GM06990 (cell line): ENCODE data around the gene MUC12.
"Not testable (repeated sequence)": the region's sequence is repeated elsewhere in the genome, so short reads cannot be mapped to it uniquely, and the experiment has no call there.

Source experiments
- DNase-seq: peaks from one replicate; pipeline ENCODE4 v3.0.0-alpha.2; 2011; ENCODE audit not compliant: insufficient read length; ENCODE audit errors: extremely low read depth
- H3K27me3 ChIP-seq: replicated peaks from 2 replicates; pipeline ENCODE4 v1.6.0; 2011; ENCODE audit warnings: low read length; ENCODE audit not compliant: control insufficient read depth, insufficient read depth
- H3K36me3 ChIP-seq: 2 replicates; pipeline ENCODE4 v1.5.1; 2011; ENCODE audit warnings: low read length; ENCODE audit not compliant: control insufficient read depth, insufficient read depth
- H3K4me3 ChIP-seq: replicated peaks from 2 replicates; pipeline ENCODE4 v1.5.1; 2011; ENCODE audit warnings: low read depth, mild to moderate bottlenecking, control low read depth, low read length
- CTCF ChIP-seq: IDR thresholded peaks from 2 replicates; pipeline ENCODE4 v1.5.1; 2011; ENCODE audit warnings: low read length, control low read depth, mild to moderate bottlenecking, inconsistent platforms; ENCODE audit not compliant: insufficient read depth, poor library complexity, severe bottlenecking

The MUC12 gene

GRCh38 chr7:100969066-100969615 lies at the start of gene MUC12:
Gene MUC12 (plus strand): TSS chr7:100969565. CDS start chr7:100969623, 58 bp downstream.
- DNase-seq, result no peak
- Histone ChIP-seq H3K4me3 (no peak within 1 kb of the TSS), H3K36me3 (no peaks in the 10 kb centered on the region), H3K27me3 (peaks cover 9% of the 10 kb centered on the region)
- TF ChIP-seq CTCF, result no peak

GRCh38 chr7:100919779-100920437 lies 49.5 kb upstream of the MUC12 start:
- not testable (repeated sequence) for DNase-seq, H3K27me3 ChIP-seq, H3K4me3 ChIP-seq, H3K36me3 ChIP-seq

GRCh38 chr7:100921039-100921438 lies 48.3 kb upstream of the MUC12 start:
- no peak for TF ChIP-seq CTCF
- H3K27me3 ChIP-seq, result no peaks in the 10 kb centered on the region
- DNase-seq, result no peak
- no peak overlapping the region for H3K4me3 ChIP-seq
- no peaks in the 10 kb centered on the region for H3K36me3 ChIP-seq

- H3K36me3 ChIP-seq, H3K4me3 ChIP-seq, H3K27me3 ChIP-seq, DNase-seq: not testable (repeated sequence)
Measured at GRCh38 chr7:100923616-100924015, 45.7 kb upstream of the MUC12 start.

GRCh38 chr7:100929808-100930174 lies 39.6 kb upstream of the MUC12 start:
- H3K27me3 ChIP-seq, result no peaks in the 10 kb centered on the region

GRCh38 chr7:100933734-100934133 lies 35.6 kb upstream of the MUC12 start:
- TF ChIP-seq CTCF, result no peak
- no peaks in the 10 kb centered on the region for H3K27me3 ChIP-seq
- no peaks in the 10 kb centered on the region for H3K36me3 ChIP-seq
- no peak for DNase-seq
- no peak overlapping the region for H3K4me3 ChIP-seq

More at GRCh38 chr7:100929808-100930174, 39.6 kb upstream of the MUC12 start:
- Histone ChIP-seq H3K36me3 (no peaks in the 10 kb centered on the region), H3K4me3 (no peak overlapping the region)
- no peak for TF ChIP-seq CTCF
- DNase-seq, result no peak

- not testable (repeated sequence) for H3K27me3 ChIP-seq, H3K36me3 ChIP-seq, H3K4me3 ChIP-seq, DNase-seq
Measured at GRCh38 chr7:100935381-100935780, 34.0 kb upstream of the MUC12 start.

- not testable (repeated sequence) for H3K4me3 ChIP-seq, DNase-seq, H3K27me3 ChIP-seq, H3K36me3 ChIP-seq
Measured at GRCh38 chr7:100936167-100936566, 33.2 kb upstream of the MUC12 start.
